HCT116 (cell line): ENCODE data around the gene TWIST2. TPM values are rescaled to one million over a fixed set of nuclear protein-coding genes. Genes with fewer than 3 reads are reported as not detected.

Source experiments
- ATAC-seq: fragments of 200-7000 bp; cut with Tn5 transposase; 2 replicates; pipeline ENCODE4 v1.9.1; 2020; ENCODE audit warnings: mild to moderate bottlenecking, moderate library complexity
- BruUV-seq: library from RNA; stranded (reverse); fragments of 400-500 nt; replicated peaks from 2 replicates; lab custom pipeline; 2021; lab: Mats Ljungman, UMichigan
- CTCF ChIA-PET: fragments of 300-600 bp; sonication (Branson Sonifier 250); formaldehyde crosslinking; loops from one replicate; lab custom pipeline; 2021; ENCODE audit warnings: antibody characterized with exemption; lab: Charles Lee
- POLR2A ChIA-PET: fragments of 300-600, 350-600 bp; sonication (Branson Sonifier 250); formaldehyde crosslinking; loops from one replicate; lab custom pipeline; 2021; ENCODE audit warnings: antibody characterized with exemption; lab: Charles Lee
- RAD21 ChIA-PET, 2 experiments: fragments of 300-600 bp; sonication (Branson Sonifier 250); formaldehyde crosslinking; loops; one replicate each; lab custom pipeline; 2023; ENCODE audit warnings: low total read pairs in 2 of 2; ENCODE audit not compliant: uncharacterized antibody in 2 of 2, unreplicated experiment in 2 of 2, low non-redundant PET in 1 of 2; lab: Charles Lee
- DNase-seq: peaks from one replicate; pipeline ENCODE4 v3.0.0-alpha.2; 2010; ENCODE audit warnings: low read depth, low spot score
- H2AFZ ChIP-seq: fragments of 200-600 bp; shearing (Covaris generic), sonication (generic); 2 replicates; pipeline ENCODE4 v1.6.1; 2017; ENCODE audit warnings: low read depth, mixed run types, mixed read lengths, antibody characterized with exemption, low read length; ENCODE audit not compliant: poor library complexity, severe bottlenecking
- H3K27ac ChIP-seq: 2 replicates; pipeline ENCODE4 v1.5.1; 2012; ENCODE audit warnings: low read depth, low read length
- H3K27me3 ChIP-seq: fragments of 200-600 bp; sonication (generic); 2 replicates; pipeline ENCODE4 v1.6.1; 2016; ENCODE audit warnings: mixed run types, low read length, mixed read lengths; ENCODE audit not compliant: insufficient read depth
- H3K36me3 ChIP-seq, 2 experiments: fragments of 200-500 bp in 1 of 2; fragments of 200-600 bp in 1 of 2; sonication (Bioruptor generic) in 1 of 2; sonication (generic) in 1 of 2; 2 replicates each; pipeline versions ENCODE4 v1.5.1 to v1.6.1; 2014 to 2016; ENCODE audit warnings: low read length in 2 of 2, inconsistent platforms in 1 of 2, mixed read lengths in 1 of 2, mixed run types in 1 of 2; ENCODE audit not compliant: insufficient read depth in 2 of 2, control insufficient read depth in 1 of 2
- H3K4me1 ChIP-seq, 2 experiments: fragments of 200-600 bp in 1 of 2; sonication (generic) in 1 of 2; 2 replicates each; pipeline versions ENCODE4 v1.5.1 to v1.6.1; 2012 to 2017; ENCODE audit warnings: low read length in 2 of 2, inconsistent platforms in 1 of 2, mild to moderate bottlenecking in 1 of 2, mixed read lengths in 1 of 2, mixed run types in 1 of 2, moderate library complexity in 1 of 2; ENCODE audit not compliant: insufficient read depth in 2 of 2, control insufficient read depth in 1 of 2
- H3K4me2 ChIP-seq: fragments of 200-600 bp; sonication (generic); 2 replicates; pipeline ENCODE4 v1.6.1; 2017; ENCODE audit warnings: mixed run types, low read length, mixed read lengths
- H3K4me3 ChIP-seq, 2 experiments: fragments of 200-600 bp in 1 of 2; sonication (generic) in 1 of 2; replicated peaks in 1 of 2; 2 replicates each; pipeline ENCODE4 v1.5.1; 2011 to 2016; ENCODE audit warnings: low read length in 2 of 2, control low read depth in 1 of 2, low read depth in 1 of 2, mild to moderate bottlenecking in 1 of 2, mixed read lengths in 1 of 2, mixed run types in 1 of 2
- H3K79me2 ChIP-seq: fragments of 200-600 bp; sonication (generic); 2 replicates; pipeline ENCODE4 v1.6.1; 2017; ENCODE audit warnings: mild to moderate bottlenecking, mixed run types, low read length, moderate library complexity, mixed read lengths; ENCODE audit not compliant: insufficient read depth
- H3K9ac ChIP-seq: fragments of 200-600 bp; sonication (generic); 2 replicates; pipeline ENCODE4 v1.6.1; 2016; ENCODE audit warnings: low read length, mixed read lengths
- H3K9me2 ChIP-seq: fragments of 200-600 bp; sonication (generic), shearing (Covaris generic); 2 replicates; pipeline ENCODE4 v1.6.1; 2017; ENCODE audit warnings: mixed run types, mild to moderate bottlenecking, moderate library complexity; ENCODE audit not compliant: insufficient read depth
- H3K9me3 ChIP-seq, 2 experiments: fragments of 200-500 bp in 1 of 2; fragments of 200-600 bp in 1 of 2; sonication (Bioruptor generic) in 1 of 2; sonication (generic) in 1 of 2; 2 replicates each; pipeline ENCODE4 v1.6.1; 2014 to 2017; ENCODE audit warnings: low read length in 2 of 2, mixed read lengths in 2 of 2, inconsistent platforms in 1 of 2, low read depth in 1 of 2, mild to moderate bottlenecking in 1 of 2, mixed run types in 1 of 2, moderate library complexity in 1 of 2; ENCODE audit not compliant: control insufficient read depth in 1 of 2, insufficient read depth in 1 of 2
- H4K20me1 ChIP-seq: fragments of 200-600 bp; sonication (generic), shearing (Covaris generic); 2 replicates; pipeline ENCODE4 v1.6.1; 2017; ENCODE audit warnings: mixed run types, mild to moderate bottlenecking, moderate library complexity; ENCODE audit not compliant: insufficient read depth
- CBX3 ChIP-seq: IDR thresholded peaks from 2 replicates; pipeline ENCODE4 v1.6.1; 2012; ENCODE audit warnings: low read depth
- CEBPB ChIP-seq: IDR thresholded peaks from 2 replicates; pipeline ENCODE4 v1.6.1; 2012; ENCODE audit warnings: low read depth
- ELF1 ChIP-seq: IDR thresholded peaks from 2 replicates; pipeline ENCODE4 v1.6.1; 2012; ENCODE audit warnings: low read depth, borderline replicate concordance
- EZH2phosphoT487 ChIP-seq: fragments of 200-600 bp; IDR thresholded peaks from 2 replicates; pipeline ENCODE4 v1.6.1; 2018; ENCODE audit warnings: antibody characterized with exemption, borderline replicate concordance
- JUND ChIP-seq: IDR thresholded peaks from 2 replicates; pipeline ENCODE4 v1.6.1; 2012
- POLR2A ChIP-seq: IDR thresholded peaks from 2 replicates; pipeline ENCODE4 v1.7.0; 2011; ENCODE audit warnings: borderline replicate concordance; ENCODE audit not compliant: insufficient read depth, insufficient read length; ENCODE audit errors: extremely low read depth
- RAD21 ChIP-seq: IDR thresholded peaks from 2 replicates; pipeline ENCODE4 v1.6.1; 2012; ENCODE audit warnings: low read depth, mild to moderate bottlenecking
- REST ChIP-seq: IDR thresholded peaks from 2 replicates; pipeline ENCODE4 v1.6.1; 2012; ENCODE audit warnings: low read depth
- ZBTB33 ChIP-seq: IDR thresholded peaks from 2 replicates; pipeline ENCODE4 v1.6.1; 2011; ENCODE audit warnings: mild to moderate bottlenecking, low read length, moderate library complexity; ENCODE audit not compliant: insufficient replicate concordance; ENCODE audit errors: extremely low read depth
- intact Hi-C: fragments of 100-400 bp; cut with micrococcal nuclease; formaldehyde crosslinking; loops from 2 replicates; pipeline ENCODE4 v1.10.0; 2022
- total RNA-seq: library from RNA; stranded (reverse); gene quantifications from one replicate; pipeline ENCODE4 v1.2.1, GENCODE V29; 2021; ENCODE audit not compliant: unreplicated experiment

TWIST2 gene
- total RNA-seq, 1 experiment from 2014 or later: not detected

GRCh38 chr2:238853218-238853617 is 5.3 kb downstream of the TWIST2 start:
- Histone ChIP-seq H3K9me2 (no peaks in the 10 kb centered on the region), H4K20me1 (no peaks in the 10 kb centered on the region), H3K9me3 (no peaks in the 10 kb centered on the region), H3K27me3 (peaks cover 6% of the 10 kb centered on the region; the same call in 1 of the 2 replicates), H3K4me3 (no peak overlapping the region), H3K4me1 (no peaks in the 10 kb centered on the region), H3K9ac (no peak overlapping the region), H3K36me3 (no peaks in the 10 kb centered on the region), H3K79me2 (no peaks in the 10 kb centered on the region), H3K4me2 (no peak overlapping the region), H3K27ac (no peak overlapping the region), H2AFZ (no peak overlapping the region)
- TF ChIP-seq RAD21 (no peak), CBX3 (no peak), EZH2phosphoT487 (no peak), ELF1 (no peak), REST (no peak), JUND (no peak), ZBTB33 (no peak), CEBPB (no peak), POLR2A (no peak)
- POLR2A ChIA-PET: no interaction called here
- intact Hi-C loops: loop anchor here (5.0 kb wide), 1 partner anchor 989 kb away; no protein-coding TSS in a partner anchor
- RAD21 ChIA-PET: no interaction called here
- CTCF ChIA-PET: no interaction called here
- BruUV-seq: no TSS peak
- no peak for DNase-seq
- ATAC-seq: no peak
